Natural killer cell (primary cell): Measurements from ENCODE around the gene EREG. TPM values are rescaled to one million over a fixed set of nuclear protein-coding genes. Genes with fewer than 3 reads are reported as not detected.

Experiments used
- ATAC-seq, 3 donors: fragments of 150-1000 bp in 2 of 3; fragments of 200-7000 bp in 1 of 3; cut with Tn5 transposase; 1 replicate in 1 of 3; 2 replicates in 2 of 3; pipeline ENCODE4 v1.10.0; 2021; ENCODE audit warnings: mild to moderate bottlenecking in 2 of 3, moderate library complexity in 2 of 3
- DNase-seq, 2 donors: peaks; one replicate each; pipeline versions ENCODE4 v3.0.0 to v3.0.0-alpha.2; 2013 to 2021; ENCODE audit warnings: mixed read lengths in 1 of 2
- H3K27ac ChIP-seq: one replicate; pipeline ENCODE4 v1.5.1; 2013; ENCODE audit warnings: mild to moderate bottlenecking, low read length
- H3K27me3 ChIP-seq: one replicate; pipeline ENCODE4 v1.6.1; 2013; ENCODE audit warnings: low read length; ENCODE audit not compliant: control insufficient read depth, insufficient read depth
- H3K36me3 ChIP-seq: one replicate; pipeline ENCODE4 v1.6.1; 2013; ENCODE audit warnings: low read length; ENCODE audit not compliant: control insufficient read depth, insufficient read depth
- H3K4me1 ChIP-seq: one replicate; pipeline ENCODE4 v1.6.1; 2013; ENCODE audit warnings: low read length; ENCODE audit not compliant: control insufficient read depth, insufficient read depth
- H3K4me3 ChIP-seq: one replicate; pipeline ENCODE4 v1.5.1; 2013; ENCODE audit warnings: low read length
- H3K9me3 ChIP-seq: one replicate; pipeline ENCODE4 v1.6.1; 2013; ENCODE audit warnings: low read length; ENCODE audit not compliant: control insufficient read depth, insufficient read depth
- H3K27ac Mint-ChIP-seq, 2 donors: one replicate each; pipeline ENCODE4 v1.8.0; 2022; ENCODE audit warnings: mild to moderate bottlenecking in 2 of 2, mixed read lengths in 2 of 2, moderate library complexity in 1 of 2
- H3K27me3 Mint-ChIP-seq, 2 donors: one replicate each; pipeline ENCODE4 v1.8.0; 2022; ENCODE audit warnings: low read depth in 2 of 2, mixed read lengths in 2 of 2
- H3K36me3 Mint-ChIP-seq: one replicate; pipeline ENCODE4 v1.8.0; 2022; ENCODE audit warnings: mixed read lengths
- H3K4me1 Mint-ChIP-seq, 2 donors: one replicate each; pipeline ENCODE4 v1.8.0; 2022; ENCODE audit warnings: mixed read lengths in 2 of 2
- H3K4me3 Mint-ChIP-seq: one replicate; pipeline ENCODE4 v1.8.0; 2022; ENCODE audit warnings: mild to moderate bottlenecking, moderate library complexity, mixed read lengths
- H3K9me3 Mint-ChIP-seq, 2 donors: one replicate each; pipeline ENCODE4 v1.8.0; 2022; ENCODE audit warnings: mixed read lengths in 2 of 2
- WGBS: methylation state at CpG from one replicate; pipeline ENCODE4 v1.1.7; 2013; ENCODE audit warnings: missing lambda C conversion rate; ENCODE audit not compliant: insufficient coverage; 5-methylcytosine and 5-hydroxymethylcytosine counted together
- intact Hi-C: fragments of 100-400 bp; cut with micrococcal nuclease; formaldehyde crosslinking; loops from one replicate; pipeline ENCODE4 v1.14.2; 2022
- total RNA-seq, 4 donors: library from RNA; stranded (reverse); fragments of 120-200 nt in 1 of 4; gene quantifications; one replicate each; pipeline versions ENCODE4 v1.2.3 to v1.2.4, GENCODE V29; 2013 to 2022
- TF ChIP-seq, protein P1 (sequence below): fragments of 200-600 bp; IDR thresholded peaks from one replicate; pipeline ENCODE4 v1.8.0; 2022; ENCODE audit warnings: antibody characterized with exemption

The EREG gene
- total RNA-seq, 3 donors from 2014 or later (not counting 1 experiment from before 2014, with no cell fraction given): 2.3 to 23.3 (median 6.4) TPM

DNA sequence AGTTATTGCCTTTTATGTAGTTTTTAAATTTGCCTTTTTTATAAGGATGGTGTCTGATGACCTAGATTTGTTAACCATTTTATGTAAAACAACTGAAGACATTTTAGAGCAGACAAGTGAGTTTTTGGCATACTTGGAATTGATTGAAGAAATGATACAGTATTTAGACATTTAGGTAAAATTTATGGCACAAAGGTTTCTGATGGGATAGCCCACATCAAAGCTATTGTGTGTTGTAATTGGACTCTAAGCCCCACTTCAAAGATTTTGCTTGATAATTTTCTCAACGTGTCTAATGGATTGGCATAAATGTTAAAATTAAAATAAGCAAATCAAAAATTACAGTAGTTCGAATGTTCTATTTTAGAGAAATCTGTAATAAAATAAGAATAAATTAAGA, 39.1 kb upstream of the EREG start:
- Histone ChIP-seq H3K36me3 (no peaks in the 10 kb centered on the region), H3K4me1 (no peaks in the 10 kb centered on the region), H3K4me3 (no peak overlapping the region), H3K27me3 (no peaks in the 10 kb centered on the region), H3K27ac (no peak overlapping the region), H3K9me3 (no peaks in the 10 kb centered on the region)
- intact Hi-C loops: no loop called here
- Mint-ChIP-seq H3K4me3 (no peak overlapping the region), H3K9me3 (no peaks in the 10 kb centered on the region), H3K4me1 (peaks cover 0 to under 1% of the 10 kb centered on the region in 2 donors), H3K27ac (no peak overlapping the region), H3K27me3 (peaks cover 6 to 26% of the 10 kb centered on the region in 2 donors), H3K36me3 (no peaks in the 10 kb centered on the region)
- TF ChIP-seq, protein P1, sequence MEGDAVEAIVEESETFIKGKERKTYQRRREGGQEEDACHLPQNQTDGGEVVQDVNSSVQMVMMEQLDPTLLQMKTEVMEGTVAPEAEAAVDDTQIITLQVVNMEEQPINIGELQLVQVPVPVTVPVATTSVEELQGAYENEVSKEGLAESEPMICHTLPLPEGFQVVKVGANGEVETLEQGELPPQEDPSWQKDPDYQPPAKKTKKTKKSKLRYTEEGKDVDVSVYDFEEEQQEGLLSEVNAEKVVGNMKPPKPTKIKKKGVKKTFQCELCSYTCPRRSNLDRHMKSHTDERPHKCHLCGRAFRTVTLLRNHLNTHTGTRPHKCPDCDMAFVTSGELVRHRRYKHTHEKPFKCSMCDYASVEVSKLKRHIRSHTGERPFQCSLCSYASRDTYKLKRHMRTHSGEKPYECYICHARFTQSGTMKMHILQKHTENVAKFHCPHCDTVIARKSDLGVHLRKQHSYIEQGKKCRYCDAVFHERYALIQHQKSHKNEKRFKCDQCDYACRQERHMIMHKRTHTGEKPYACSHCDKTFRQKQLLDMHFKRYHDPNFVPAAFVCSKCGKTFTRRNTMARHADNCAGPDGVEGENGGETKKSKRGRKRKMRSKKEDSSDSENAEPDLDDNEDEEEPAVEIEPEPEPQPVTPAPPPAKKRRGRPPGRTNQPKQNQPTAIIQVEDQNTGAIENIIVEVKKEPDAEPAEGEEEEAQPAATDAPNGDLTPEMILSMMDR: no peak
- ATAC-seq (no peak), DNase-seq (no peak)
- no CpG with 5 or more reads among the region's 2 CpGs for WGBS

DNA sequence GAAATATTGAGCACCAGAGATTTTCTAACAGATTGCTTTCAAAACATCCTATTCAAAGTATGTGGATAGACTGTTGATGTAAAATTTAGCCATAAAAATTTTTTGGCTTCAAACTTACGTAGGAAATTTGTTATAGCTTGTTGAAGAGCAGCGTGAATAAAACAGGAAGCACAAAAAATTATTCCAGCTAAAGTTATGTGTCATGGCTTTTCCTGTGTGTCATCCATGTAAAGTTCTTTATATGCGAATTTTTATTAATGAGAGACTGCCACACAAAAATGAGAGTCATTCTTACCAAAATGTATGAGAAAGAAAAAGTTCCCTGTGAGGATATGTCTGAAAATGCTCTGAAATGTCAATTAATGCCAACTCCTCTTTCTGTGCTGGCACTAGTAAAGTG, 37.2 kb upstream of the EREG start:
- H3K4me1 ChIP-seq: no peaks in the 10 kb centered on the region
- TF ChIP-seq, protein P1: no peak
- Mint-ChIP-seq H3K36me3 (no peaks in the 10 kb centered on the region), H3K4me3 (no peak overlapping the region), H3K9me3 (no peaks in the 10 kb centered on the region), H3K27me3 (peaks cover 8 to 19% of the 10 kb centered on the region in 2 donors), H3K27ac (no peak overlapping the region), H3K4me1 (no peaks in the 10 kb centered on the region)
- H3K9me3 ChIP-seq: no peaks in the 10 kb centered on the region
- no peak overlapping the region for H3K4me3 ChIP-seq
- DNase-seq: no peak
- intact Hi-C loops: no loop called here
- ATAC-seq: no peak
- WGBS: 81% methylated on average over 2 of the region's 3 CpGs
- H3K27ac ChIP-seq: no peak overlapping the region
- no peaks in the 10 kb centered on the region for H3K27me3 ChIP-seq
- no peaks in the 10 kb centered on the region for H3K36me3 ChIP-seq

DNA sequence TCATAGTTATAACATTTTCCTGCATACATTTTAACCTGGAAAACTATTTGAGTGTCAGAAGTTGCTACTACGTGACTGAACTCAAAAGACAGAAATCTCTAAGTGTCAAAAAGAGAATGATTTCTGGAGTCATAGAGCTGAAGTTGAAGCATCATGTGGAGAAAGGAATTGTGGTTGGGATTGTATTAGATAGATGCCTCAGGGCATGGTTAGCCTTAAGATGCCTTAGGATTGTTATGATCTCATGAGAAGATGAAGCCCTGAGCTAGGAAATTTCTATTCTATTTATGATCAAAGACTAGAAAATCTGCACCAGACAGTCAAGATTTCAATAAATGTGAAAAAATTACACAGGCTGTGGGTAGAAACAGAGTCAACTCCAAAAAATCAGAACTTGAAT, 36.4 kb upstream of the EREG start:
- ATAC-seq: no peak
- no peaks in the 10 kb centered on the region for H3K36me3 ChIP-seq
- no peaks in the 10 kb centered on the region for H3K27me3 ChIP-seq
- H3K9me3 Mint-ChIP-seq: no peaks in the 10 kb centered on the region
- H3K27ac ChIP-seq: no peak overlapping the region
- no peak for DNase-seq
- H3K9me3 ChIP-seq: no peaks in the 10 kb centered on the region
- intact Hi-C loops: no loop called here
- WGBS: 80% methylated on average over 1 of the region's 1 CpG
- no peak overlapping the region for H3K4me3 ChIP-seq
- H3K4me1 ChIP-seq: no peaks in the 10 kb centered on the region
- H3K4me1 Mint-ChIP-seq: no peaks in the 10 kb centered on the region
- H3K36me3 Mint-ChIP-seq: no peaks in the 10 kb centered on the region
- H3K27me3 Mint-ChIP-seq: peaks cover 8 to 19% of the 10 kb centered on the region in 2 donors
- TF ChIP-seq, protein P1: no peak
- H3K4me3 Mint-ChIP-seq: no peak overlapping the region
- no peak overlapping the region for H3K27ac Mint-ChIP-seq

DNA sequence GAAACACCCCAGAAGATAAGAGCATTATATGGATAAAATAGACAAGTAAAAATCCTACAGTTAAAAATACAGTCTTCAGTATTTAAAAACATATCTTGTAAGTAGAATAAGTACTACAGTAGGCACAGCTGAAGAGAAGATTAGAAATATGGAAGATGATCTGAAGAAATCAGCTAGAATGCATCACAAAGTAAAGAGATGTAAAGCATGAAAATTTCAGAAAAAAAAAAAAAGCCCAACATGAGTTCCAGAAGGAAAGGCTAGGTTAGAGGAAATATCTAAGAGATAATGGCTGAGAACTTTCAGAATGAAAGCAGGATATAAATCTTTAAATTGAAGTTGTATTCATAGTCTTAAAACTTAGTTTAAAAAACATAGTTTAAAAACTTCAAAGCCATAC, 35.6 kb upstream of the EREG start:
- Mint-ChIP-seq H3K4me3 (no peak overlapping the region), H3K36me3 (no peaks in the 10 kb centered on the region), H3K27me3 (peaks cover 10 to 19% of the 10 kb centered on the region in 2 donors), H3K4me1 (no peaks in the 10 kb centered on the region), H3K9me3 (no peaks in the 10 kb centered on the region), H3K27ac (no peak overlapping the region)
- H3K4me1 ChIP-seq: no peaks in the 10 kb centered on the region
- no peaks in the 10 kb centered on the region for H3K9me3 ChIP-seq
- H3K4me3 ChIP-seq: no peak overlapping the region
- TF ChIP-seq, protein P1: no peak
- ATAC-seq (no peak), DNase-seq (no peak)
- no peak overlapping the region for H3K27ac ChIP-seq
- H3K36me3 ChIP-seq: no peaks in the 10 kb centered on the region
- intact Hi-C loops: no loop called here
- H3K27me3 ChIP-seq: no peaks in the 10 kb centered on the region
